HG02840 (cell line): ENCODE data around the gene TFE3.
A peak's percentile ranks its signal among the peaks of the same experiment; 100 is the strongest.

Source experiments
- ATAC-seq: cut with Tn5 transposase; IDR thresholded peaks from one replicate; pipeline ENCODE4 v1.9.1; 2021; ENCODE audit warnings: mild to moderate bottlenecking, moderate library complexity, moderate number of reproducible peaks; ENCODE audit not compliant: unreplicated experiment, low FRiP score

The TFE3 gene

GRCh38 chrX:49061916-49062315, 18.8 kb upstream of the TFE3 start:
- ATAC-seq = no peak

GRCh38 chrX:49061490-49061889, 18.3 kb upstream of the TFE3 start:
- no peak for ATAC-seq

- no peak for ATAC-seq
Observed at GRCh38 chrX:49060914-49061313, 17.8 kb upstream of the TFE3 start.

GRCh38 chrX:49059681-49060085, 16.5 kb upstream of the TFE3 start:
- no peak for ATAC-seq

- ATAC-seq = no peak
Observed at GRCh38 chrX:49059201-49059600, 16.0 kb upstream of the TFE3 start.

GRCh38 chrX:49058794-49059193, 15.6 kb upstream of the TFE3 start, which contains the start of gene CCDC120:
Gene CCDC120, plus strand, starts transcription at chrX:49058999. Its CDS starts 3,043 bp downstream, at chrX:49062042.
- no peak for ATAC-seq

GRCh38 chrX:49054073-49054762, 11.1 kb upstream of the TFE3 start:
- ATAC-seq = no peak

GRCh38 chrX:49053223-49054072, 10.3 kb upstream of the TFE3 start:
- ATAC-seq = no peak

GRCh38 chrX:49043987-49044281, 777 bp upstream of the TFE3 start:
- no peak for ATAC-seq

- peak; percentile 2 for ATAC-seq
Observed at GRCh38 chrX:49042581-49043219, 457 bp downstream of the TFE3 start.

- no peak for ATAC-seq
Observed at GRCh38 chrX:49041744-49042580, 1.2 kb downstream of the TFE3 start.

GRCh38 chrX:49040376-49040955, 2.7 kb downstream of the TFE3 start:
- ATAC-seq = no peak

GRCh38 chrX:49039598-49040375, 3.4 kb downstream of the TFE3 start:
- no peak for ATAC-seq

- no peak for ATAC-seq
Observed at GRCh38 chrX:49037883-49038475, 5.2 kb downstream of the TFE3 start.

GRCh38 chrX:49030283-49030682, 12.9 kb downstream of the TFE3 start:
- no peak for ATAC-seq

GRCh38 chrX:49029876-49030275, 13.3 kb downstream of the TFE3 start:
- no peak for ATAC-seq

GRCh38 chrX:49019599-49020249, 23.4 kb downstream of the TFE3 start:
- ATAC-seq = no peak

GRCh38 chrX:49019050-49019449, 24.1 kb downstream of the TFE3 start:
- no peak for ATAC-seq

- no peak for ATAC-seq
Observed at GRCh38 chrX:49003696-49004095, 39.5 kb downstream of the TFE3 start.
